Measurements from ENCODE around the gene CFAP20. TPM values are rescaled to one million over a fixed set of nuclear protein-coding genes. Genes with fewer than 3 reads are reported as not detected.
A peak's percentile ranks its signal among the peaks of the same experiment; 100 is the strongest.

CFAP20 gene
- polyA plus RNA-seq, 2 of the 4 experiments (the other 2 are of a cell fraction), result 45.3 to 53.1 TPM

GRCh38 chr16:58129097-58129936 lies at the start of gene CFAP20 (continued):
- TF ChIP-seq BCL3 (IDR thresholded peaks at IDR 0.05) (peak; percentile 74; the same call in 2 of the 3 replicates), POLR2AphosphoS2 (conservative IDR thresholded peaks at IDR 0.05; ENCODE audit: low read length) (no peak), NFE2L2 (conservative IDR thresholded peaks at IDR 0.05; ENCODE audit: low read length) (no peak)

GRCh38 chr16:58177353-58177710 lies 48.2 kb upstream of the CFAP20 start:
- Histone ChIP-seq H3K27ac (no peak overlapping the region), H3K4me1 (no peaks in the 10 kb centered on the region; the same call in 2 of the 3 replicates), H3K4me2 (no peak overlapping the region), H3K9me3 (no peaks in the 10 kb centered on the region), H3K4me3 (no peak overlapping the region)
- FAIRE-seq (no peak), DNase-seq (ENCODE audit: low read depth in 1 of 2, low spot score in 1 of 2) (no peak), ATAC-seq (no peak)
- CTCF ChIA-PET, result no interaction called here
- POLR2A ChIA-PET, result no interaction called here
- WGBS (ENCODE audit: missing lambda C conversion rate), result 90% methylated on average over 1 of the region's 1 CpG
- TF ChIP-seq FOXS1 (CRISPR knock-in tag; IDR thresholded peaks at IDR 0.05), result no peak
- TF ChIP-seq REST (IDR thresholded peaks at IDR 0.05), result no peak
- no peak for TF ChIP-seq USF2 (IDR thresholded peaks at IDR 0.05)
- no peak for TF ChIP-seq CTCF (IDR thresholded peaks at IDR 0.05)
- no peak for TF ChIP-seq NFE2L2 (conservative IDR thresholded peaks at IDR 0.05; ENCODE audit: low read length)

GRCh38 chr16:58176608-58177352 lies 47.6 kb upstream of the CFAP20 start:
- ChIA-PET CTCF (interaction anchor here (0.7 to 1.2 kb wide), 3 partner anchors 9 to 311 kb away, joined by 3 read pairs; no protein-coding TSS in a partner anchor), POLR2A (no interaction called here)
- no peak overlapping the region for H3K4me2 ChIP-seq
- FAIRE-seq, result no peak
- no peak overlapping the region for H3K27ac ChIP-seq
- TF ChIP-seq CBX2 (IDR thresholded peaks at IDR 0.05; ENCODE audit: borderline replicate concordance, low read depth) (no peak), REST (IDR thresholded peaks at IDR 0.05) (no peak), POLR2AphosphoS2 (conservative IDR thresholded peaks at IDR 0.05; ENCODE audit: low read length) (no peak), HOXA7 (CRISPR knock-in tag; IDR thresholded peaks at IDR 0.05) (no peak), CBX8 (IDR thresholded peaks at IDR 0.05) (no peak), HEYL (CRISPR knock-in tag; IDR thresholded peaks at IDR 0.05) (no peak), JUNB (IDR thresholded peaks at IDR 0.05) (no peak)
- no peak for DNase-seq (ENCODE audit: low read depth in 1 of 2, low spot score in 1 of 2)
- ATAC-seq, result no peak
- H3K4me3 ChIP-seq, result no peak overlapping the region
- 94% methylated on average over 5 of the region's 5 CpGs for WGBS (ENCODE audit: missing lambda C conversion rate)
- H3K9me3 ChIP-seq, result no peaks in the 10 kb centered on the region
- H3K4me1 ChIP-seq, result no peaks in the 10 kb centered on the region; the same call in 2 of the 3 replicates

Measured in A549 (cell line).